ENCODE results near the gene MGRN1. TPM values are rescaled to one million over a fixed set of nuclear protein-coding genes. Genes with fewer than 3 reads are reported as not detected.

MGRN1 gene
- polyA plus RNA-seq, 4 donors: 21.1 to 52.1 (median 25.6) TPM

DNA sequence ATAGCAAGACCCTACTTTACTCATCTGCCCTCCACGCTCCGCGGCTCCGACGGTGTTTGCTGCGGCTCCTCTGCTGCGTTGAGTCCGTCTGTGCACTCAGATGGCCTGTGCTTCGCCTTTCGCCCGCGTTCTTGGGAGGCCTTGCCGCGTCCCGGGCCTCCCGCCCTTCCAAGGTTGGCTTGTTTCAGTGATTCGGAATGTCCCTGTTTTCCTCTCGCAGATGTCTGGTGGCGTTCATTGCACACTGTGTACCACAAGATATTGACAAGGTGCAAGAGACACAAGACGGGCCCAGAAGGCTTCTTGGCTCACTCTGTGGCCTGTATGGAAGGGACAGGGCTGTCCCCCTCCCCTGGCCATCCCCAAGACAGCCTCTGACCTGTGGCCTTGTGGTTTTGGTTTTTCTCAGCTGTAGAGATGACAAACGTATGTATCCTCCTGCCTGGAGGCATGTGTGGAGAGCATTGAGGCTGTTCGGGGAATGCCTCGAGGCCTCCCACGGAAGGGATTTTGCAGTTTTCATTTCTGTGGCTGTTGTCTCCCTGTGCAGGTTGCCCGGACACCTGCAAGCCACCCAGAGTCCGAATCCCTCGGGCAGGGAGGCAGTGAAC is 15.4 kb downstream of the MGRN1 start:
- Histone ChIP-seq H3K4me3 (ENCODE audit: low read depth in 1 of 3, low read length in 3 of 3) (no peak overlapping the region), H3K27ac (ENCODE audit: low read depth in 1 of 3, low read length in 2 of 3) (no peak overlapping the region), H3K4me1 (ENCODE audit: control insufficient read depth in 3 of 3, insufficient read depth in 2 of 3, low read depth in 1 of 3, low read length in 2 of 3) (peaks cover 0 to 10% (median 0%) of the 10 kb centered on the region in 3 donors), H3K27me3 (ENCODE audit: control insufficient read depth in 3 of 3, insufficient read depth in 3 of 3, low read length in 3 of 3) (no peaks in the 10 kb centered on the region), H3K9me3 (ENCODE audit: control insufficient read depth in 2 of 2, insufficient read depth in 1 of 2, low read depth in 1 of 2, low read length in 1 of 2) (no peaks in the 10 kb centered on the region), H3K36me3 (ENCODE audit: control insufficient read depth in 3 of 3, insufficient read depth in 2 of 3, low read depth in 1 of 3, low read length in 3 of 3) (peaks cover 0 to 71% (median 2%) of the 10 kb centered on the region in 3 donors)
- 83 to 88% (median 84%) methylated on average over 27 of the region's 27 CpGs for WGBS, 3 donors
- FAIRE-seq (no peak), DNase-seq (no peak)

DNA sequence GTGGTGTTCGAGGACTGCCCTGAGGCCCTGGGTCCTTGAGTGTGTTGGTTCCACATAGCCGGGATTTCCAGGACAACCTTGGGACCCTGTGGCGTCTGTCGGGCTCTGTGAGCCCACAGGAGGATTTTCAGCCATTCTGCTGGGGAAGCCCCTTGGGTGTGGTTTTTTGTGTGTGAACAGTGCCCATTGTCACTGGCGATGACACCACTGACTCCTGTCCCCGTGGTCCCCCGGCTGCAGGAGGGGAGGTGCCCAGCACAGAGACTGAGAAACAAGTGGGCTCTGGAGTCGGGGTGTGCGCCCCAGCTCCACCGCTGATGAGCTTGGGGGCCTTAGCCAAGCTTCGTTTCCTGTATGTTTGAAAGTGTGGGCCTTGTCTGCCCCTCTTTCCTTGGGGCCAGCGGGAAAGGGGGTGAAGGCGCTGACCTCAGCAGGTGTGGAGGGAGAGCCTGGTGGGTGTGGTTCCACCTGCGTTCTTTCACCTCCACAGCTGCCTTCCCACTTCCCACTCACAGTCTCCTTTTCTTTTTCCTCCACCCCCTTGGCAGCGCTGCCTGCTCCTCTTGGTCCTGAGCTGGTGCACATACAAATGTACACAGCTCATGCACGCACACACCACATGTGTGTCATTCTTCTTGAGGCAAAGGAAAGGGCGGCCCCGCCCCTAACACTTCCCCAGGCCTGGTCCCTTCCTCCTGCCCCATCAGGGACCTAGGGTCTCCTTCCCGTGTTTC is 16.1 kb downstream of the MGRN1 start:
- peak overlapping the region in 1 of 3 donors; percentile 11 for H3K27ac ChIP-seq (ENCODE audit: low read depth in 1 of 3, low read length in 2 of 3)
- no peaks in the 10 kb centered on the region for H3K27me3 ChIP-seq (ENCODE audit: control insufficient read depth in 3 of 3, insufficient read depth in 3 of 3, low read length in 3 of 3)
- H3K9me3 ChIP-seq (ENCODE audit: control insufficient read depth in 2 of 2, insufficient read depth in 1 of 2, low read depth in 1 of 2, low read length in 1 of 2): no peaks in the 10 kb centered on the region
- H3K4me1 ChIP-seq (ENCODE audit: control insufficient read depth in 3 of 3, insufficient read depth in 2 of 3, low read depth in 1 of 3, low read length in 2 of 3): peaks cover 0 to 10% (median 0%) of the 10 kb centered on the region in 3 donors
- WGBS, 3 donors: 33 to 61% (median 44%) methylated on average over 17 to 19 of the region's 19 CpGs
- no peak overlapping the region for H3K4me3 ChIP-seq (ENCODE audit: low read depth in 1 of 3, low read length in 3 of 3)
- FAIRE-seq: no peak
- peak in 1 of 2 donors; percentile 43 for DNase-seq
- peaks cover 0 to 71% (median 2%) of the 10 kb centered on the region in 3 donors for H3K36me3 ChIP-seq (ENCODE audit: control insufficient read depth in 3 of 3, insufficient read depth in 2 of 3, low read depth in 1 of 3, low read length in 3 of 3)

DNA sequence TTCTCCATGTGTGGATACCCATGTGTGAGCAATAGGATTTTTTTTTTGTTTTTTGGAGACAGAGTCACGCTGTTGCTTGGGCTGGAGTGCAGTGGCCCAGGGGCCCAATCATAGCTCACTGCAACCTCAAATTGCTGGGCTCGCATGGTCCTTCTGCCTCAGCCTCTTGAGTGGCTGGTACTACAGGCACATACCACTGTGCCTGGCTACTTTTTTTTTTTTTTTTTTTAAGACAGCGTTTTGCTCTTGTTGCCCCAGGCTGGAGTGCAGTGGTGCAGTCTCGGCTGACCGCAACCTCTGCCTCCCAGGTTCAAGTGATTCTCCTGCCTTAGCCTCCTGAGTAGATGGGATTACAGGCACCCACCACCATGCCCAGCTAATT is 16.7 kb downstream of the MGRN1 start:
- H3K4me1 ChIP-seq (ENCODE audit: control insufficient read depth in 3 of 3, insufficient read depth in 2 of 3, low read depth in 1 of 3, low read length in 2 of 3): peaks cover 0 to 10% (median 0%) of the 10 kb centered on the region in 3 donors
- H3K27ac ChIP-seq (ENCODE audit: low read depth in 1 of 3, low read length in 2 of 3): peak overlapping the region in 1 of 3 donors; percentile 11
- FAIRE-seq: no peak

DNA sequence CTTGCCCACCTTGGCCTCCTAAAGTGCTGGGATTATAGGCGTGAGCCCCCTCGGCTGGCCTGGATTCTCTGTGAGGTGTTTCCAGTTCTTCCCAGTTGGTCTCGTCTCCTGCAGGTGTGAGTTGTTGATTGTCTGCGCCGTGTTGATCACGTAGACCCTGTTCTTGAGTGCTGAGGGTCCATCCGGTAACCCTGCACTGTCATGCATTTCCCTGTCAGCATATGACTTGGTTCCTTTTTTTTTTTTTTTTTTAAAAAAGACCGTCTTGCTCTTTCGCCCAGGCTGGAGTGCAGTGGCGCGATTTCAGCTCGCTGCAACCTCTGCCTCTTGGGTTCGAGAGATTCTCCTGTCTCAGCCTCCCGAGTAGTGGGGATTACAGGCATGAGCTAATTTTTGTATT is 17.3 kb downstream of the MGRN1 start:
- H3K9me3 ChIP-seq (ENCODE audit: control insufficient read depth in 2 of 2, insufficient read depth in 1 of 2, low read depth in 1 of 2, low read length in 1 of 2): peaks cover 0 to 2% of the 10 kb centered on the region in 2 donors
- H3K27me3 ChIP-seq (ENCODE audit: control insufficient read depth in 3 of 3, insufficient read depth in 3 of 3, low read length in 3 of 3): no peaks in the 10 kb centered on the region
- WGBS, 3 donors: 87 to 94% (median 92%) methylated on average over 14 of the region's 14 CpGs
- H3K36me3 ChIP-seq (ENCODE audit: control insufficient read depth in 3 of 3, insufficient read depth in 2 of 3, low read depth in 1 of 3, low read length in 3 of 3): peaks cover 0 to 73% (median 3%) of the 10 kb centered on the region in 3 donors
- no peak overlapping the region for H3K27ac ChIP-seq (ENCODE audit: low read depth in 1 of 3, low read length in 2 of 3)
- no peak for FAIRE-seq
- peaks cover 0 to 10% (median 0%) of the 10 kb centered on the region in 3 donors for H3K4me1 ChIP-seq (ENCODE audit: control insufficient read depth in 3 of 3, insufficient read depth in 2 of 3, low read depth in 1 of 3, low read length in 2 of 3)
- DNase-seq: no peak
- H3K4me3 ChIP-seq (ENCODE audit: low read depth in 1 of 3, low read length in 3 of 3): no peak overlapping the region

More for the DNA sequence above, 16.7 kb downstream of the MGRN1 start:
- Histone ChIP-seq H3K27me3 (ENCODE audit: control insufficient read depth in 3 of 3, insufficient read depth in 3 of 3, low read length in 3 of 3) (no peaks in the 10 kb centered on the region), H3K9me3 (ENCODE audit: control insufficient read depth in 2 of 2, insufficient read depth in 1 of 2, low read depth in 1 of 2, low read length in 1 of 2) (no peaks in the 10 kb centered on the region), H3K36me3 (ENCODE audit: control insufficient read depth in 3 of 3, insufficient read depth in 2 of 3, low read depth in 1 of 3, low read length in 3 of 3) (peaks cover 0 to 71% (median 3%) of the 10 kb centered on the region in 3 donors), H3K4me3 (ENCODE audit: low read depth in 1 of 3, low read length in 3 of 3) (no peak overlapping the region)
- no peak for DNase-seq
- 69 to 84% (median 71%) methylated on average over 4 to 5 of the region's 5 CpGs for WGBS, 3 donors

DNA sequence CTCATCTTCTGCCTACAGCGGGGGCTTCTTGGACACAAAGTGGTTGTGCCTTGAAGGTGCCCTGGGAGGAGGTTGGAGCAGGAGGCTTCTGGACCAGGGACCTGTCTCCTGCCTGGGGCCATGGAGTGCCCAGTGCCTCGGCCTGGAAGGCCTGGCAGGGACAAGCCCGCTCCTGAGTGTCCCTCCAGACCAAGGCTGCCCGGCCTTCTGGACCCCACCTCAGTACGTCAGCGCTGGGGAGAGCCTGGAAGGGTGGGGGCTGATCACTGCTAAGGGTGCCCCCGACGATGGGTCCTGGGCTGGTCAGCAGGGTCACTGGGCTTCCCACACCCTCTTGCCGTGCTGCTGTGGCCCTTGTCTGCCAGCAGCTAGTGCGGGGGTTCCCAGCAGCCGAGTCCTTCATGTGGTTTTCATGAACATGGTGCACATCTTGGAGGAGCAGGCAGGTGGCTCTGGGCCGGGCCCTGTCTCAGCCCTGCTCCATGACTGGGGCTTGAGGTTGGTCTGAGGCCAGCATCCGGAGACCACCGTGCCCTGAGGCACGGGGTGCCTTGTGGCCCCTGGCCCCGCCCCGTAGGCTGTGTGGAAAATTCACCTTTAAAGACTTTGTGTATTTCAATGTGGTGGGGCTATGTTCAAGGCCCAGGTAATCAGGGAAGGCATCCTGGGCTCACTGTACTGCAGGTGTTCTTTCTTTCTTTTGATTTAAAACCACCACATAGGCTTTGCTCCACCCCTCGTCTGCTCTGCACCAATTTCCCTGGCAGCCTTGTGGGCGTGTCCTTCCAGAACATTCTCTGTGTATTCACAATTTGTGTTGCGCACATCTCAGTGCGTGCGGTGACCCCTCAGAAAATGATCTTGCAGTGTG is 22.4 kb downstream of the MGRN1 start:
- Histone ChIP-seq H3K4me1 (ENCODE audit: control insufficient read depth in 3 of 3, insufficient read depth in 2 of 3, low read depth in 1 of 3, low read length in 2 of 3) (peaks cover 0 to 12% (median 2%) of the 10 kb centered on the region in 3 donors), H3K4me3 (ENCODE audit: low read depth in 1 of 3, low read length in 3 of 3) (no peak overlapping the region), H3K27ac (ENCODE audit: low read depth in 1 of 3, low read length in 2 of 3) (no peak overlapping the region), H3K36me3 (ENCODE audit: control insufficient read depth in 3 of 3, insufficient read depth in 2 of 3, low read depth in 1 of 3, low read length in 3 of 3) (peaks cover 0 to 79% (median 10%) of the 10 kb centered on the region in 3 donors), H3K27me3 (ENCODE audit: control insufficient read depth in 3 of 3, insufficient read depth in 3 of 3, low read length in 3 of 3) (no peaks in the 10 kb centered on the region), H3K9me3 (ENCODE audit: control insufficient read depth in 2 of 2, insufficient read depth in 1 of 2, low read depth in 1 of 2, low read length in 1 of 2) (peaks cover 0 to 9% of the 10 kb centered on the region in 2 donors)
- DNase-seq (no peak), FAIRE-seq (no peak)
- WGBS, 3 donors: 90 to 93% (median 91%) methylated on average over 22 of the region's 22 CpGs

DNA sequence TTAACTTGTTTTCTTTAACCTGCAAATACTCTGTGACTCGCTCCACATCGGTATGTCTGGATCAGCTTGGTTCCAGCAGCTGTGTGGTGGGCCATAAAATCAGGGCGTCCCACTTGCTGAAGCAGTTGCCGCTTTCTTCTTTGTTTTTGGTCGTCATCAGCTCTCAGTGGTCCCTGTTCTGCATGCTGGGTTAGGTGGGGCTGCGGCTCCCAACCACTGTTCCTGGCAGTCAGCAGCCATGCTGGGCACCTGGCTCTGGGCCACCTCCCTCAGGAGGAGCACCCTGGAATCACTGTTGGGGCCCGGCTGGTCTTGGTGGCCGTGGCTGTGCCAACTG is 23.0 kb downstream of the MGRN1 start:
- Histone ChIP-seq H3K27me3 (ENCODE audit: control insufficient read depth in 3 of 3, insufficient read depth in 3 of 3, low read length in 3 of 3) (no peaks in the 10 kb centered on the region), H3K4me1 (ENCODE audit: control insufficient read depth in 3 of 3, insufficient read depth in 2 of 3, low read depth in 1 of 3, low read length in 2 of 3) (peaks cover 0 to 18% (median 2%) of the 10 kb centered on the region in 3 donors)

DNA sequence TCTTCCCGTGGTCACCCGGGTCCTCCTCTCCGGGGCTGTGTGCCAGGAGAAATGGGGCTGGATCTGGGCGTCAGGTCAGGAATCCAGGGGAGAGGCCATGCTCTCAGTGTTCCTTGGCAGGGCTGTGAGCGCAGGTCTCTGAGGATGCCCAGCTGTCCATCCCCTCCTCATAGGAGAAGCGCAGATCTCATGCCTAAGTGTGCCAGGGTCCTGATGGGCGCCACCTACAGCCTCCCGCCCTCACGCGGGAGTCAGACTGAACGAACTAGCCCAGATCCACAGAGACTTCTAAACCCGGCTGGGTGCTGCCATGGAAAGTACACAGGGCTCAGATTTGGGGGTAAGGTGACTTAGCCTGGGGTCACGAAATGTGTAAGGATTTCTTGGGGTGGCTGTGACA is 24.3 kb downstream of the MGRN1 start:
- 89 to 94% (median 94%) methylated on average over 13 of the region's 13 CpGs for WGBS, 3 donors

More for the DNA sequence above, 23.0 kb downstream of the MGRN1 start:
- 93 to 97% (median 96%) methylated on average over 8 of the region's 8 CpGs for WGBS, 3 donors
- Histone ChIP-seq H3K27ac (ENCODE audit: low read depth in 1 of 3, low read length in 2 of 3) (no peak overlapping the region), H3K4me3 (ENCODE audit: low read depth in 1 of 3, low read length in 3 of 3) (no peak overlapping the region), H3K36me3 (ENCODE audit: control insufficient read depth in 3 of 3, insufficient read depth in 2 of 3, low read depth in 1 of 3, low read length in 3 of 3) (peaks cover 0 to 81% (median 13%) of the 10 kb centered on the region in 3 donors), H3K9me3 (ENCODE audit: control insufficient read depth in 2 of 2, insufficient read depth in 1 of 2, low read depth in 1 of 2, low read length in 1 of 2) (peaks cover 0 to 9% of the 10 kb centered on the region in 2 donors)
- no peak for DNase-seq
- no peak for FAIRE-seq

More for the DNA sequence above, 24.3 kb downstream of the MGRN1 start:
- Histone ChIP-seq H3K4me3 (ENCODE audit: low read depth in 1 of 3, low read length in 3 of 3) (no peak overlapping the region), H3K27ac (ENCODE audit: low read depth in 1 of 3, low read length in 2 of 3) (no peak overlapping the region), H3K9me3 (ENCODE audit: control insufficient read depth in 2 of 2, insufficient read depth in 1 of 2, low read depth in 1 of 2, low read length in 1 of 2) (peaks cover 0 to 9% of the 10 kb centered on the region in 2 donors), H3K36me3 (ENCODE audit: control insufficient read depth in 3 of 3, insufficient read depth in 2 of 3, low read depth in 1 of 3, low read length in 3 of 3) (peaks cover 0 to 85% (median 15%) of the 10 kb centered on the region in 3 donors), H3K27me3 (ENCODE audit: control insufficient read depth in 3 of 3, insufficient read depth in 3 of 3, low read length in 3 of 3) (no peaks in the 10 kb centered on the region), H3K4me1 (ENCODE audit: control insufficient read depth in 3 of 3, insufficient read depth in 2 of 3, low read depth in 1 of 3, low read length in 2 of 3) (peaks cover 0 to 30% (median 2%) of the 10 kb centered on the region in 3 donors)
- FAIRE-seq (no peak), DNase-seq (no peak)
